Stomach (tissue), 4 donors: ENCODE data around the gene TBC1D5.

Source experiments
- CTCF ChIP-seq, 7 experiments: fragments of 450-650 bp in 4 of 7; fragments of 200-600 bp in 3 of 7; sonication (generic) in 3 of 7; IDR thresholded peaks; one replicate each; pipeline ENCODE4 v1.5.1; 2016 to 2019; ENCODE audit warnings: antibody characterized with exemption in 7 of 7, control low read depth in 2 of 7, mild to moderate bottlenecking in 1 of 7
- POLR2A ChIP-seq, 4 donors: fragments of 450-650 bp; IDR thresholded peaks; one replicate each; pipeline ENCODE4 v1.6.1; 2016; ENCODE audit warnings: antibody characterized with exemption in 4 of 4, control low read depth in 2 of 4, mild to moderate bottlenecking in 1 of 4, moderate library complexity in 1 of 4
- POLR2AphosphoS5 ChIP-seq, 3 donors: sonication (generic); formaldehyde crosslinking; IDR thresholded peaks; one replicate each; pipeline ENCODE4 v1.6.1; 2016; ENCODE audit warnings: antibody characterized with exemption in 3 of 3

GRCh38 chr3:17411157-17411877, 331.1 kb downstream of the TBC1D5 start:
- TF ChIP-seq CTCF (IDR thresholded peaks at IDR 0.05) (no peak), POLR2A (IDR thresholded peaks at IDR 0.05) (no peak), POLR2AphosphoS5 (IDR thresholded peaks at IDR 0.05) (no peak)
